Stimulated activated CD8-positive, alpha-beta memory T cell treated with anti-CD3 and anti-CD28 coated beads, Interleukin-2, amount 100 ng/mL, for 1 hour (primary cell): ENCODE measurements around the gene HOXB4.

Experiments
- DNase-seq, 2 donors: peaks; one replicate each; pipeline ENCODE4 v3.0.0-alpha.2; 2020; ENCODE audit warnings: low read depth in 2 of 2

HOXB4 gene

DNA sequence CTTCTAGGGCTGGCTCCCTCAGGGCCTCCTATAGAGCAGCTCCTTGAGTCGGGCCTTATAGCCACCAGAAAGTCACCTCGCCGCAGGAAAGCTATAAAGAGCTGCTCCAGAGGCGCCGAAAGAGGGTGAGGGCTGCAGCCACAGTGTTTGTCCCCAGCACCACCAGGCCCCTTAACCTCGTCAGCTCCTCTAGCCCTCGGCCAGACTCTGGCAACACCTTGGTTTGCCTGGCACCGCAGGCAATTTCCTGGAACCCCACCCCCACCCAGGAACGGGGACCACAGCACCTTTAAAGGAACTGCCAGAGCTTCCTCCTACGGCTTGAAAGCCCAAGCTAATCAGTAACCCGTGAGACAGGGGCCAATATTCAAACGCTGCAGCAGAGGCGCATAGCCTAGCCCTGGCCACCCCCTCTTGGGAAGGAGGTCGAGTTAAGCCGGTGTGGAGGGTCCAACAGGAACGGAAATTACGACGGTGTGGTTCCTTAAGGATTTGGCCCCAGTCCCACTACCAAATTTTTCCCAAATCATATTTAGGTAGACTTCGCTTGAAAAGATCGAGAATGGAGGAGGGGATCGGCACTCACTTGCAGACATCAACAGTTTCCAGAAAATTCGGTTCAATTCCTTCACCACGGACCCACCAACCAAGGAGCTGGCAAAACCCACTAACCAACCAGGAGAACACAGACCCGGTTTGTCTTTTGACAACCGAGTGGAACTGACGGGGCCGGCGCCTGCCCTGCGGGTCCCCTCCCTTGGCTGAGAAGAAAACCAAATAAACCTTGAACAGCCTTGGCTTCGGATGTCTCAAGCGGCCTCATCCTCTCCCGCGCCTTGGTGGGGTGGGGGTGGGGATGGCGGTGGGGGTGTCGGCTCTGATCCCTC, 23.6 kb upstream of the HOXB4 start:
- DNase-seq = no peak

GRCh38 chr17:48601207-48601538, 23.0 kb upstream of the HOXB4 start:
- no peak for DNase-seq

DNA sequence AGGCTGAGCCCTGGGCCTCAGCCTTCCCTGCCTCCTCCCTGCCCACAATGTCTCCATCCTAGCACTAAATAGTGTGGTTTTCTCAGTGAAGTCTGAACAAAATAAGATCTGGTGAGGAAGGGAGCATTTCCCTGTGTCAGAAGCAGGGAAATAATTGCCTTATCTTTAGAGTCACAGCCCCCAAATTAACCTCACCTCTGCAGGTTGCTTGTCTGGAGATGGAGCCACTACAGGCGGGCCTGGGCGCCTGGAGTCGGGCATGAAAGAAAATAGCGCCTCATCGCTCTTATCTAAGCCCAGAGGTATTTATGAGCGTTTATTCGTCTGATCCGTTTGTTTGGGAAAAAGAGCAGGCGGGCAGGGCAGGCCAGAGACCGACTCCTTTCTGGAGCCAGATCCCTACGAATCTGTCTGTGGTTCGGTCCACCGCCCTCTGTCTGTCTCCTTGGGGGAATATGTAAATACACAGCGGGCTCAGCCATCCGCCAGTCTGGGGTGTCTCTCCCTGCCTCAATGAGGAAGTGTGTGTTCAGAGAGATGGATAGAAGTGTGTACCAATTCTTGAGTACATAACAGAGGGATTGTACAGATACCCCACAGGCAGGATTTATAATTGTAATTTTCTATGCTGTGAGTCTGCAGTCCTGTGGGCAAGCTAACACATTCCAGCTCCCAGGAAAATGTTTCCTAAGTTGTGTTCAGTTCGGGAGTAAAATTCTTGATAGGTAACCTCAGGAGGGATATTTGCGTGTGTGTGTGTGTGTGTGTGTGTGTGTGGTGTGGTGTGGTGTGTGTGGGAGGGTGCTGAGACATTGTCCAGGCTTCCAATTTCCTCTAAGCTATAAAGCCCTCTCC, 22.3 kb upstream of the HOXB4 start:
- DNase-seq = no peak

- DNase-seq = no peak
Observed at GRCh38 chr17:48599354-48599753, 21.2 kb upstream of the HOXB4 start.

GRCh38 chr17:48598736-48599135, 20.6 kb upstream of the HOXB4 start:
- DNase-seq = no peak

DNA sequence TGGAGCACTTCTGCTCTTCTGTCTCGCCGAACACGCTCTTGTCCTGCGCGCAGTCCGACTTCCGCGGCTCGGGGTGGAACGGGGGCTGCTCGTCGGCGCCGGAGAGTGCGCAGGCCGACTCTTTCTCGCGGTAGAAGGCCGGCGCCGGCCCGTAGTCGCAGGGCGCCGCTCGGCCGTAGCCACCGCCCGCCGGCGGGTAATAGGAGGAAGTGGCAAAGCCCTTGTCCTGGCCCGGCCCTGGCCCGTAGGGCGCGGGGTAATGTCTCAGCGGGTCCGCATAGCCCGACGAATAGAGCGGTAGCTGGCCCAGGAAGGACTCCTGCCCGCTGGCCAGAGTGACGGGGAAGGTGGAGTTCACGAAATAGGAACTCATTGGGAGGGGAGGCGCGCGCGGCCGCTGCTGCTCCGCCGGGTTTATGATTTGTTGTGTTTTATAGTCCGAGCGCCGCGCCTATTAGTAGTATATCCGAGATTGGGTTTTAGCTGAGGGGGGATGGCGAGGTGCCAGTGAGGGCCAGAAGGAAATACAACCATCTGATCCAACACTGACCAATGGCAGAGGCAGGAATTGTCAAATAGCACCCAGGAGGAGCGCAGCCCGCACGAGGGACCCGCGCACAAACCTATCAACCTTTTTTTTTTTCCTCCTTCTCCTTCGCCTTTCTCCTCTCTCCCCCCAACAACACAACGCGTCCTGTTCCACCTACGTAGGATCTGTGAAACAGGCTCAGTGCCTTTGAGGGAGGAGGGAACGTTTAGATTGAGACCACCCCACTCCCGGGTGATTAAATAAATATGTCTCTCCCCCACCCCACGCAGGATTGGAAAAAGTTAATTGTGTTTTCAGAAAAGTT, 19.9 kb upstream of the HOXB4 start:
- no peak for DNase-seq

GRCh38 chr17:48597528-48597777, 19.3 kb upstream of the HOXB4 start:
- DNase-seq = no peak

GRCh38 chr17:48596735-48597527, 18.8 kb upstream of the HOXB4 start:
- no peak for DNase-seq

DNA sequence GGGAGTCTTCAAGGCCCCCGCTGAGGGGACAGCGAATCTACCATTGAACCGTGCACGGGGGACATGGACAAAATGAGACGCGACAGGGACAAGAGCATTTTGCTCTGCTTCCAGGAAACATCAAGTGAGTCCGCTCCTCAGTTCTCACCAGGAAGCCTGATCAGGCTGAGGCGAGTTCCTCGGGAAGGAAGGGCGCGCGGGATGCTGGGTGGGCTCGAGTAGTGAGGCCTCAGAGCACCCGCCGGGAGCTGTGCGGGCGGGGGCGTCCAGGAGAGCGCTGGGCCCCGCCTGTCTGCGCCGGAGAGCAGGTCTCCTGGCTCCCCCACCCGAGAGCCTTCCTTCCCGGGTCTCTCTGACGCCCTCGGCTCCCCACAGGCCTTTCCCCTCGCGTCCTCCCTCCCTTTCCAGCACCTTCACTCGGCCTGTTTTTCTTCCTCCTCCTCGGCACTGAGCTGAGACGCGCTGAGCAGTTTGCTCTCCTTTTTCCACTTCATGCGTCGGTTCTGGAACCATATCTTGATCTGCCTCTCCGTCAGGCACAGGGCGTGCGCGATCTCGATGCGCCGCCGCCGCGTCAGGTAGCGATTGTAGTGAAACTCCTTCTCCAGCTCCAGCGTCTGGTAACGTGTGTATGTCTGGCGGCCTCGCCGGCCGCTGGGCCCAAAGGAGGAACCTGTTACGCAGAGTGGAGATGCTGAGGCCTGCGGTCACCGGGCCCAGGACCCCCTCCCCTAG, 18.0 kb upstream of the HOXB4 start:
- no peak for DNase-seq

- DNase-seq = no peak
Observed at GRCh38 chr17:48595278-48595999, 17.3 kb upstream of the HOXB4 start.

GRCh38 chr17:48594538-48595277, 16.6 kb upstream of the HOXB4 start:
- no peak for DNase-seq

- DNase-seq = peak; percentile 58 to 66
Observed at GRCh38 chr17:48593840-48594537, 15.8 kb upstream of the HOXB4 start.

DNA sequence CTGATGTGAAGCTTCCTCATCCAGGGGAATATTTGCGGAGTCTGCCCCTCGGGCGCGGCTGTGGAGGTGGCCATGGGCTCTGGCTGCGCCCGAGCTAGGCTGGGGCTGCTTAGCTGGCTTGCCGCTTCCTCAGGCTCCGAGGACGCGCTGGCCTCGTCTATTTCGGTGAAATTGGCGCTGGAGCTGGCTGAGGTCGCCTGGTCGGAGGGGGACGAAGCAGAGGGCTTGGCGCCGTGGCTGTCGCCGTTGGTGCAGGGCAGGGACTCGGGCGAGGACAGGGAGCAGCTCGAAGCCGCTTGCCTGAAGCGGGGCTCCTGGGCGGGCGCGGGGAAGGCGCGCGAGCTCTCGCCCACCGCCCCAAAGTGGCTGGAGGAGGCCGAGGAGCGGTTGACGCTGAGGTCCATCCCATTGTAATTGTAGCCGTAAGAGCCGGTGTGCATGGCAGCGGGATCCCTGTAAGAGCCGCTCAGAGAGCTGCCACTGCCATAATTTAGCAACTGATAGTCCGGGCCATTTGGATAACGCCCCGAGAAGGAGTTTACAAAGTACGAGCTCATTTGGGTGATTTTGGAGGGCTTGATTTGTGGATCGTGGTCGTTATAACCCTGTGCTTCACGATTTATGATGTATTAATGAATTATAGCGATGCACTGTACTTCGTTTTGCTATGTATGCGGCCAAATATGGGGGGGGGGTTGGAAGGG, 15.1 kb upstream of the HOXB4 start, which contains the start of gene HOXB5:
HOXB5 (minus strand) TSS at position 654 of the 704 bp plus-strand sequence; CDS start at position 557, 97 bp downstream.
- DNase-seq = no peak

GRCh38 chr17:48592577-48592976, 14.4 kb upstream of the HOXB4 start:
- DNase-seq = no peak

DNA sequence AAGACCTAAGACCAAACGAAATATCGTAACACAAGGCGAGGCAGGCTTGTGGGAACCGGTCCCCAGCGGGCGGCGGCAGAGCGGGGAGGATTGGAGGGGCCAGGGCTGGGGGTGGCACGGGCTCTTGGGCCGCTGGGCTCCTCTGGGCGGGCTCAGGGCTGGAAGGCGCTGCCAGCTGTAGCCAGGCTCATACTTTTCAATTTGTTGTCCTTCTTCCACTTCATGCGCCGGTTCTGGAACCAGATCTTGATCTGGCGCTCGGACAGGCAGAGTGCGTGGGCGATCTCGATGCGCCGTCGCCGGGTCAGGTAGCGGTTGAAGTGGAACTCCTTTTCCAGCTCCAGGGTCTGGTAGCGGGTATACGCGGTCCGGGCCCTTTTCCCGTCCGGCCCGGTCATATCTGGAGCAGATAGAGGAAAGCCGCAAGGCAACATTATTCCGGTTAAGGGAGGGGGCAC, 13.9 kb upstream of the HOXB4 start:
- no peak for DNase-seq

DNA sequence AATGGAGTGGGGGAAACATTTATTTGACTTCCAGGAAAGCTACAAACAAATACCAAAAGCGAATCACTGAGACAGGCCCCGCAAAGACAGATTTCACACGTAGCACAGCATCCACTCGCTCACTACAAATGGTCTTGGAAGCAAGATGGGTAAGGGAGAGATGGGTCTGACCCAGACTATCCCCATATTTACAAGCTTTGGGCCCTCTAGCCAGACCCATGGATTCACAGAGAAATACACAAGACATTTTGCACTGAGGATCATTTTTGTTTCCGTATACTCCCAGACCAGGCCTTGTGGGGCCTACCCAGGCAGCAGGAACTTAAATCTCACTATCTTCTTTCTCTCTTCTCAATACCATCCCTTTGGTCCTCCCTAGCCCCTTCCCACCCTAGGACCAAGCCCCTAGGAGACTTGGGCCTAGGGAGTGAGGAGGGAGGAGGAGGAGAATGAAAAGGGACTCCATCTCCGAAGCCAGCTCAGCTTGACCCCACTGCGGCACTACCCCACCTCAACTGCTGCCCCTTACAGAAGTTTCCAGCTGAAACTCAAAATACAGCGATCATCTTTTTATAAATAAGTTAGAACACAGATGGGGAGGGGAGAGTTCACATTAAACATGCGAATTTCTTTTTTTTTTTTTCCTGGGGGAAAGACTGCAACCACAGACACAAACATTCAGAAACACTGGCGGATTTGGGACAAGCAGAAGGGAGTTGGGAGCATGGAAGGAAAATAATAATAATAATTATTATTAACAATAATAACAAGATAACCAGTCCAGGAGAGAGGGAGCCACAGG, 13.3 kb upstream of the HOXB4 start:
- DNase-seq = no peak

- no peak for DNase-seq
Observed at GRCh38 chr17:48590607-48591161, 12.5 kb upstream of the HOXB4 start.
